Fibroblast of villous mesenchyme (primary cell): ENCODE results near the gene DLL4. TPM values are rescaled to one million over a fixed set of nuclear protein-coding genes. Genes with fewer than 3 reads are reported as not detected.
"Not testable (repeated sequence)": the region's sequence is repeated elsewhere in the genome, so short reads cannot be mapped to it uniquely, and the experiment has no call there.

Experiments
- DNase-seq: peaks from one replicate; pipeline ENCODE4 v3.0.0-alpha.2; 2010; ENCODE audit warnings: low read depth
- H3K4me3 ChIP-seq: 2 replicates; pipeline ENCODE4 v1.5.1; 2011; ENCODE audit warnings: low read depth, mild to moderate bottlenecking, low read length
- total RNA-seq: library from RNA; depleted of rRNA; stranded (reverse); fragments of >200 nt; gene quantifications from 2 replicates; pipeline ENCODE4 v1.2.3, GENCODE V29; 2012
- TF ChIP-seq, protein P1 (sequence below): IDR thresholded peaks from 2 replicates; pipeline ENCODE4 v1.5.1; 2012; ENCODE audit warnings: low read depth, mild to moderate bottlenecking, low read length; ENCODE audit not compliant: insufficient read depth

Gene DLL4
- total RNA-seq, 1 donor, result 6.0 TPM

GRCh38 chr15:40959331-40960141 lies 30.4 kb downstream of the DLL4 start:
- H3K4me3 ChIP-seq, result no peak overlapping the region
- DNase-seq, result no peak
- TF ChIP-seq, protein P1, sequence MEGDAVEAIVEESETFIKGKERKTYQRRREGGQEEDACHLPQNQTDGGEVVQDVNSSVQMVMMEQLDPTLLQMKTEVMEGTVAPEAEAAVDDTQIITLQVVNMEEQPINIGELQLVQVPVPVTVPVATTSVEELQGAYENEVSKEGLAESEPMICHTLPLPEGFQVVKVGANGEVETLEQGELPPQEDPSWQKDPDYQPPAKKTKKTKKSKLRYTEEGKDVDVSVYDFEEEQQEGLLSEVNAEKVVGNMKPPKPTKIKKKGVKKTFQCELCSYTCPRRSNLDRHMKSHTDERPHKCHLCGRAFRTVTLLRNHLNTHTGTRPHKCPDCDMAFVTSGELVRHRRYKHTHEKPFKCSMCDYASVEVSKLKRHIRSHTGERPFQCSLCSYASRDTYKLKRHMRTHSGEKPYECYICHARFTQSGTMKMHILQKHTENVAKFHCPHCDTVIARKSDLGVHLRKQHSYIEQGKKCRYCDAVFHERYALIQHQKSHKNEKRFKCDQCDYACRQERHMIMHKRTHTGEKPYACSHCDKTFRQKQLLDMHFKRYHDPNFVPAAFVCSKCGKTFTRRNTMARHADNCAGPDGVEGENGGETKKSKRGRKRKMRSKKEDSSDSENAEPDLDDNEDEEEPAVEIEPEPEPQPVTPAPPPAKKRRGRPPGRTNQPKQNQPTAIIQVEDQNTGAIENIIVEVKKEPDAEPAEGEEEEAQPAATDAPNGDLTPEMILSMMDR, result no peak

DNA sequence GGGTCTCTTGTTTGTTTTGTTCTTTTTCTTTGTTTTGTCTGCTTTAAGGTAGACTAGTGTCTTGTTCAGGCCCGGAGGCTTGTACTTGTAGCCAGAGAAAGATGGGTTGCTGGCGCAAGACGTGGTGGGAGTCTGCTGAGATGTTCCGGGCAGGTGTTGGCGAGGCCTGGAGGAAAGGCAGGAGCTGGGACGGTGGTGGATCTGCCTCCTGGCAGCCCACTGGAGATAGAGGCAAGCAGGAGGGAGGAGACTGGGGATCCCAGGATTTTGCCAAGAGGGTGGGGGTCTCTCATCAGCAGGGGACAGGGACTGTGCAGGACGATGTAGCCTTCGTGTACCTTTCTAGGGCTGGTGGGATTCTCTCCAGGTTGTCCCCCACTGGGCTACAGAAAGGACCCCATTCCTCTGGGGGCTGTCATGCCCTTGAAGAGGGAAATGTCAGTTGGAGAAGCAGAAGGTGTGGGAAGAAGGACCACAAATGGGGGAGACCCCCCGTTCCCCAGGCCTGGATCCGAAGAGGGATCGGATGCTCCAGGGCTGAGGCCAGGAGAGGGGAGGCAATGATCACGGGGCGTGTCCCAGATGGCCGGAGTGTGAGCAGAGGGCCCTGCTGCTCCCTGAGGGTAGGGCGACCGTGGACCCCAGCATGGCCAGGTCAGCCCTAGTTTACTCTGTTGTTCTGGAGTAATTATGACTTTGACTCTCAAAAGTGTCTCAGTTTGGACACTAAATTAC lies 31.2 kb downstream of the DLL4 start:
- TF ChIP-seq, protein P1, result no peak
- no peak overlapping the region for H3K4me3 ChIP-seq
- no peak for DNase-seq

DNA sequence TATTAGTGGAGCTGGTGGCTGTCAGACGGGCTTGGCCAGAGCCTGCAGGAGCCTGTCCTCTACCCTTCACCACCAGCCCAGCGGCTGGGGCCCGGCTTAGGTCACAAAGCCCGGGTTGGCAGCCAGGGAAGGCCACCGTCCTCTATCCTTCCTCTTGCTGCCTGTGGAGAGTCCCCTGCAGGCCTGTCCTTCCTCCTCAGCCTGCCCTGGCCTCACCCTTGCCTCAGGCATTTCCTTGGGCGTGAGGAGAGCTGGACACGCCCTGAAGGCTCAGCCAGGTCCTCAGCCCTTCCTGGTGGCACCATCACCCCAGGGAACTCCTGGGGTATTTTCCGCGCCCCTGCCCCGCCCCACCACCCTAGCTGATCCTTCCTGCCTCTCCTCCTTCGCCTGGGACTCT lies 31.8 kb downstream of the DLL4 start:
- no peak overlapping the region for H3K4me3 ChIP-seq
- no peak for DNase-seq
- TF ChIP-seq, protein P1, result no peak

DNA sequence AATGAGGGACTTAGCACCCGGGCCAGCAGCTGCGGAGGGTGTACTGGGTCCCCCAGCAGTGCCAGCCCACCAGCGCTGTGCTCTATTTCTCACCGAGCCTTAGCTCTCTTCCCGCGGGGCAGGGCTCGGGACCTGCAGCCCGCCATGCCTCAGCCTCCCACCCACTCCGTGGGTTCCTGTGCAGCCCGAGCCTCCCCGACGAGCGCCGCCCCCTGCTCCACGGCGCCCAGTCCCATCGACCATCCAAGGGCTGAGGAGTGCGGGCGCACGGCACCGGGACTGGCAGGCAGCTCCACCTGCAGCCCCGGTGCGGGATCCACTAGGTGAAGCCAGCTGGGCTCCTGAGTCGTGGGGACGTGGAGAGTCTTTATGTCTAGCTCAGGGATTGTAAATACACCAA lies 32.6 kb downstream of the DLL4 start:
- DNase-seq, H3K4me3 ChIP-seq: not testable (repeated sequence)

- DNase-seq, H3K4me3 ChIP-seq: not testable (repeated sequence)
Observed at GRCh38 chr15:40962317-40962716, 33.2 kb downstream of the DLL4 start.

- DNase-seq, result no peak
- H3K4me3 ChIP-seq, result no peak overlapping the region
- TF ChIP-seq, protein P1, result no peak
Observed at GRCh38 chr15:40963201-40963600, 34.1 kb downstream of the DLL4 start.

DNA sequence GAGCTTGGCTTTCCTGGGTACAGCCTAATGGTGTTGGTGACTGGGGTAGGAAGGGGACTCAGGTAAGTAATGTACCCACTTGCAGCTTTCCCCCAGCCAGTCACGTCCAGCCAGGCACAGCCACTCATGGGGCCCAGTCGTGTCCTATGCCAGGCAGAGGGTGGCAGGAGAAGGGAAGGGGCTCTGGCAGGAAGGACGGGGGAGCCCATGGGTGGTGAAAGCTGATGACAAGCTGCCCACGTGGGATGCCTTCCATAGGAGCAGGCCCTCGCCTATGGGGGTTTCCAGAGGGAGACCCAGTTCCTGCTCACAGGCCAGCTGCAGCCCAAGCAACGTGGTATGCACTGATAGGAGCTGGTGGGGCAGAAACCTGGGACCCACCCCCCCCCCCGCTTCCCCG lies 34.9 kb downstream of the DLL4 start:
- TF ChIP-seq, protein P1, result no peak
- no peak for DNase-seq
- H3K4me3 ChIP-seq, result no peak overlapping the region
